Middle frontal gyrus (tissue), 1 donor: ENCODE results near the gene EPB41L2.
"Not testable (repeated sequence)": the region's sequence is repeated elsewhere in the genome, so short reads cannot be mapped to it uniquely, and the experiment has no call there.

Experiments used
- DNase-seq: peaks from one replicate; pipeline ENCODE4 v3.0.0-alpha.2; 2015; ENCODE audit warnings: low spot score; ENCODE audit errors: extremely low spot score

EPB41L2 gene

DNA sequence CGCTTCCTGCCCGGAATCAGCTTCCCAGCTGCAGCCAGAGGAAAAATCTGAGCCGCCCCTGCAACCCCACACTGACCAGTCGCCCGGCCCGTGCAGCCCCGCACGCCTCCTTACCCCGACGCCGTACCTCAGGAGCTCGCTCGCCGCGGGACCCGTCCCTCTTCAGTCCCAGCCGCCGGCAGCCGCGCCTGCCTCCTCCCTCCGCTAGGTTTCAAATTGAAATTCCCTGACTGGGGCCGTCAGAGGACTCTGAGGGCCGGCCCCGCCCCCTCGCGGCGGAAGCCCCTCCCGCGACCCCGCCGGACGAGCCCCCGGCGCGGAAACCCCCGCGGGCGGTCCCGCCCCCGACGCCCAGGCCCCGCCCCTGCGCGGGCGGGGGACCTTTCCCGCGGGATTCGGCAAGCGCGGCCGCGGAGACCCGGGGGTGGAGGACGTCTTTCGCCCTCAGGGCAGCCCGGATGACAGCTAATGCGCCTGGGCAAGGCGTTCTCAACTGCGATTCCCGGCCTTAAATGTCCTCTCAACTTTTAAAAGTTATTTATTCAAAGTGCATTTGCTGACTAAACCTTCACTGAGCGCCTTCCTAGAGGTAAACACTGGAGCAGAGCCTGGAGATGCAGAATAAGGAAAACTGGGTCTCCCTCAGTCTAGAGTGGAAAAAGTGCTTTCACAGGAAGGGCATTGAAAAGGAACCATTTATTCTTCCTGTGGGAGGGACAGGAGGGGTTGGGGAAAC lies at the start of gene EPB41L2:
Gene EPB41L2 (minus strand): TSS at position 218 of the 736 bp plus-strand sequence. CDS start 106,760 bp downstream, outside the sequence.
- peak; percentile 84 for DNase-seq

- DNase-seq = no peak
Observed at GRCh38 chr6:131112249-131112648, 49.2 kb upstream of the EPB41L2 start.

- no peak for DNase-seq
Observed at GRCh38 chr6:131107151-131107550, 44.1 kb upstream of the EPB41L2 start.

- DNase-seq = no peak
Observed at GRCh38 chr6:131103901-131104300, 40.9 kb upstream of the EPB41L2 start.

GRCh38 chr6:131103296-131103695 lies 40.3 kb upstream of the EPB41L2 start:
- DNase-seq = no peak

GRCh38 chr6:131101911-131102680 lies 39.1 kb upstream of the EPB41L2 start:
- no peak for DNase-seq

GRCh38 chr6:131096786-131097185 lies 33.7 kb upstream of the EPB41L2 start:
- no peak for DNase-seq

DNA sequence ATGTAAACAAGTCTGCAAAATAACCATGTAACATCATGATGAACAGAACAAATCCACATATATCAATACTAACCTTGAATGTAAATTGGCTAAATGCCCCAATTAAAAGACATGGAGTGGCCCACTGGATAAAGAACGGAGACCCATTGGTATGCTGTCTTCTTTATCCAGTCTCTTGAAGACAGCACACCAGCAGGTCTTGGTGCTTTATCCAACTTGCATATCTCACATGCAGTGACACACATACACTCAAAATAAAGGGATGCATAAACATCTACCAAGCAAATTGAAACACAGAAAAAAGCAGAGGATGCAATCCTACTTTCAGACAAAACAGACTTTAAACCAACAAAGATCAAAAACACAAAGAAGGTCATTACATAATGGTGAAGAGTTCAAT lies 30.3 kb upstream of the EPB41L2 start:
- DNase-seq = no peak

DNA sequence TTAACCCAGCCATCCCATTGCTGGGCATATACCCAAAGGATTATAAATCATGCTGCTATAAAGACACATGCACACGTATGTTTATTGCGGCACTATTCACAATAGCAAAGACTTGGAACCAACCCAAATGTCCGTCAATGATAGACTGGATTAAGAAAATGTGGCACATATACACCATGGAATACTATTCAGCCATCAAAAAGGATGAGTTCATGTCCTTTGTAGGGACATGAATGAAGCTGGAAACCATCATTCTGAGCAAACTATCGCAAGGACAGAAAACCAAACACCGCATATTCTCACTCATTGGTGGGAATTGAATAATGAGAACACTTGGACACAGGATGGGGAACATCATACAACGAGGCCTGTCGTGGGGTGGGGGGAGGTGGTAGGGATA lies 28.9 kb upstream of the EPB41L2 start:
- not testable (repeated sequence) for DNase-seq

DNA sequence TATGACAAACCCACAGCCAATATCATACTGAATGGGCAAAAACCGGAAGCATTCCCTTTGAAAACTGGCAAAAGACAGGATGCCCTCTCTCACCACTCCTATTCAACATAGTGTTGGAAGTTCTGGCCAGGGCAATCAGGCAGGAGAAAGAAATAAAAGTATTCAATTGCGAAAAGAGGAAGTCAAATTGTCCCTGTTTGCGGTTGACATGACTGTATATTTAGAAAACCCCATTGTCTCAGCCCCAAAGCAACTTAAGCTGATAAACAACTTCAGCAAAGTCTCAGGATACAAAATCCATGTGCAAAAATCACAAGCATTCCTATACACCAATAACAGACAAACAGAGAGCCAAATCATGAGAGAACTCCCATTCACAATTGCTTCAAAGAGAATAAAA lies 27.3 kb upstream of the EPB41L2 start:
- not testable (repeated sequence) for DNase-seq

DNA sequence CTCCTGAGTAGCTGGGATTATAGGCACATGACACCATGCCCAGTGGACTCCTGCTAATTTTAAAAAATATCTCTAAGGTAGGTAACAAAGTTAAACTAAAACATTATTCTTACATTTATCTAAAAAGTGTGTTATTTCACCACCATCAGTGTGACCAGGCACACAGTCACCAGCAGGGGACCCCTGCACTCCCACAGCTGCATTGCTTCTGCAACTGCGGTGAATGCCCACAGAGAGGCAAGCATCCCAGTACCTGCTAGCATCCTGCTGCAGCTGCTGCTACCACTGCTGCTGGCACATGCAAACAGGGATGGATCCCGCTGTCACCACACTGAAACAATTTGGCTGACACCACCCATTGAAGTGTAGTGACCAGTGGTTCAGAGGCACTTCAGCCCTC lies 21.9 kb upstream of the EPB41L2 start:
- no peak for DNase-seq

- no peak for DNase-seq
Observed at GRCh38 chr6:131083687-131084086, 20.6 kb upstream of the EPB41L2 start.

DNA sequence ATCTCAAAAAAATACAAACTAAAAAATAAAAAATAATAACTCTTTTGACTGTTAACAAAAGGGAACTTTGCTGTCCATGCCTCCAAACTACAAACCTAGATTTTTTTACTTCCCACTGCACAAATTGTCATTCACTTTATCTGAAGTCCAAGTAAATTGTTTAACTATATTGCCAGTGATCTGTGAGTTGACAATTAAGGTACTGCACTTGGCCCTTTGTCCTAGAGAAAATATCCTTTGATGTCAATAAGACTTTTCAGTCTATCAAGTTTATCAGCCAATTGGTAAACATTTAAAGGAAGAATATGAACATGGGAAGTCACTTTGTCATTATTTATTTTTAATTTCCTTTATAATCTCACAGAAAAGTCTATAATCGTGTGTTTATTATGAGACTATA lies 19.3 kb upstream of the EPB41L2 start:
- no peak for DNase-seq

- DNase-seq = no peak
Observed at GRCh38 chr6:131080084-131080483, 17.0 kb upstream of the EPB41L2 start.

GRCh38 chr6:131073577-131073976 lies 10.5 kb upstream of the EPB41L2 start:
- no peak for DNase-seq

DNA sequence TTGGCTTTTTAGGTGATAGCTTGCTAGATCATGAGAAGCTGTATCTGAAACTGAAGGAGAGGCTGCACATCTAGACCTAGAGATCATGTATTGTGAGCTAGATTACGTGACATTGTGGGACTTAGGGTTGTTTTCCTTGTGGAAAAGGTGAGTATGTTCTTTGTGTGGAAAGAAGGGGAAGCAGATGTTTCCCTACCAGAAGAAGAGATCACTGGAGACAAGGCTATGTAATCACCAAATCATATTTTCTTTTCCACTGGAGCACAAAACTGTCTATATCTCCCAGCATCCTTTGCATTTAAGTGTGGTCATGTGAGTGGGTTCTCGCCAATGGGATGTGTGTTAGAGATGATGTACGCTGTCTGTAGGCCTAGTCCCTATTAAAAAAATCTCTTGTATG lies 7.0 kb upstream of the EPB41L2 start:
- no peak for DNase-seq

DNA sequence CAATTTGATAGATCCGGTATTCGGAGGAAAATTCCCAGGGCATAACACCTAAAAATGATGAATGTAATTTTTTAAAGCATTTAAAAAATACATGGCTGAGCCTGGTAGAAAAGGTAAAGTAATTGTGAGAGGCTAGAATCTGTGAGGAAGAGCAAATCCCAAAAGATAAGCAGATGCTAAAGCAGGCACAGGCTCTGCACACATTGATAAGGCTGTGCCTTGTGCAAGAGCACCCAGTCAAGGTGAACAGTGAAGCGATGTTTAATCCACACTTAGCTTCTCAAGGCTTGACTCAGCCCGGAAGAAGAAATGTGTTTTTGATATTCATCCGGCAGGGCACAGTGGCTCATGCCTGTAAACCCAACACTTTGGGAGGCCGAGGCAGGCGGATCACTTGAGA lies 5.1 kb upstream of the EPB41L2 start:
- DNase-seq = no peak

DNA sequence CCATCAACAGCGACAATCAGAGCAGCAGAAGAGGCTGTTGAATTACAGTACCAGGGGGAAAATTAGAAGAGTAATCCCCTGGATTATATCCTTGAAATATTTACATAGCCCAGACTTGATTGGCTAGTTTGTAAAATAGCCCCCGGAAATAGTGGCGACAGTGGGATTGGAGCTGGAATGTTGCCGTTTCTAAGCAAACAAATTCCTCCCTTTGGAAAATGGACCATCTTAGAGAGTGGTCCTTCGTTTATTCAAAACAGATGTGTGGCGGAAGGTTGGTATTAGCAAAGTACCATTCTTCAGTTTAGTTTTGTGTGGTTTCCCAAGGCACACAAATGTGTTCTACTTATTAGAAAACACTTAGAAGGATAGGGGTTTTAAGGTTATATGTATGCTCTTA lies 4.5 kb upstream of the EPB41L2 start:
- DNase-seq = no peak

- no peak for DNase-seq
Observed at GRCh38 chr6:131065824-131066171, 2.8 kb upstream of the EPB41L2 start.

DNA sequence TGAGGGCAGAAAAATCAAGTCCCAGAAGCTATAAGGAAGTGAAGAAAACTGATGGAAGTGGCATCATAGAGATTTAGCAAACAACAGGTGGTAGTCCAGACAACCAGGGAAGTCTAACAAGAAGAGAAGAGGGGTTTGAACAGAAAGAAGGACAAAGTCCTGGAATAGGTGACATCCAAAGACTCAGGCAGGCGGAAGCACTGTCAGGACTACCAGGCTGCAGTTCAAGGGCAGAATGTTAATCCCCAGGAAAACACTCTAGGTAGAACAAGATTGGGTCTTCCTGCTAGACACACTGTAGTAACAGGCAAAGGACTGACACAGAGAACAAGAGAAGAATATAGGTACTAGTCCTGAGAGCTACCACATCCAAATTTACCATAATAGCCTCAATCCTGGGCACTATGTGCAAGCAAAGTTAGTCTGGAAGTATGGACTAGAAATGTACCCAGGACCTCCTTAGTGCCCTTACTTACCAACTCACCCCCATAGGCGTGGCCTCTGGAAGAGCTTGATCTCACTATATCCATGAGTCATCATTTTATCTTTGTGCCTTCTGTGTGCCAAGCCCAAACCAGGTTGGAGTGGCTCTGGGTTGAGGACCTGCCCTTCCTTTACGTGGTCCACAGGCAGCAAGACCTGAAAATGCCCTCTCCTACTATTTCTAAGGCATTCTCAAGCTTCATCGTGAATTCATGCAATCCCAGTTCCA lies 2.2 kb upstream of the EPB41L2 start:
- DNase-seq = no peak

- DNase-seq = no peak
Observed at GRCh38 chr6:131063764-131064272, 773 bp upstream of the EPB41L2 start.
